Measurements from ENCODE around the gene SERP2. TPM values are rescaled to one million over a fixed set of nuclear protein-coding genes. Genes with fewer than 3 reads are reported as not detected.

The SERP2 gene
- total RNA-seq, 1 experiment from 2014 or later: not detected

DNA sequence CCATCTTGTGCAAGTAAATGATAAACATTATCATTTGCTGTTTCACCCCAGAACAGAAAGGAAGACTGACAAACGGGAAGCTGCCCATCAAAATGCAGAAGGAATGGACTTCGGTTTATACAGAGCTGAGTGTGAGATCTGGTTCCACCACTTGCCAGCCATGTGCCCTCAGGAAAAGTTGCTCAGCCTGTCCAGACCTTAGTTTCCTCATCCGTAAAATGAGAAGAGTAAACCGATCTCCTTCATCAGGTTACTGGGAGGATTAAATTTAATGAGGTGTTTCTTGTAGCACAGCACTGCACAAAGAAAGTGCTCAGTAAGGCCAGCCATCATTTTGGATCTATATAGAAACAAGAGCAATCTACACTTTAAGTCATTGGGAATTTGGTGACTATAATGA, 36.7 kb upstream of the SERP2 start:
- H3K27ac ChIP-seq (ENCODE audit: low read depth, low read length): no peak overlapping the region
- H3K36me3 ChIP-seq (ENCODE audit: control insufficient read depth in 1 of 2, insufficient read depth in 2 of 2, low read length in 2 of 2): no peaks in the 10 kb centered on the region
- intact Hi-C loops (cut with micrococcal nuclease): no loop called here
- H3K4me2 ChIP-seq (ENCODE audit: low read length): no peak overlapping the region
- peaks cover under 1 to 10% of the 10 kb centered on the region in 2 experiments; a peak in 3 of 4 replicates for H3K4me1 ChIP-seq (ENCODE audit: control insufficient read depth in 1 of 2, insufficient read depth in 2 of 2, low read length in 2 of 2)
- RAD21 ChIA-PET (ENCODE audit: low non-redundant PET in 1 of 2, low total read pairs in 2 of 2, uncharacterized antibody in 2 of 2, unreplicated experiment in 2 of 2): no interaction called here
- H4K20me1 ChIP-seq (ENCODE audit: insufficient read depth): no peaks in the 10 kb centered on the region
- BruUV-seq (replicated peaks): no TSS peak
- ATAC-seq (no peak), DNase-seq (ENCODE audit: low read depth, low spot score) (no peak)
- H3K27me3 ChIP-seq (ENCODE audit: insufficient read depth, low read length): no peaks in the 10 kb centered on the region
- H3K9me2 ChIP-seq (ENCODE audit: insufficient read depth): no peaks in the 10 kb centered on the region
- H3K79me2 ChIP-seq (ENCODE audit: insufficient read depth, low read length): no peaks in the 10 kb centered on the region
- TF ChIP-seq YY1 (IDR thresholded peaks at IDR 0.05; ENCODE audit: extremely low read depth, insufficient replicate concordance, low read depth, low read length) (no peak), RAD21 (IDR thresholded peaks at IDR 0.05; ENCODE audit: low read depth) (no peak), ZNF274 (IDR thresholded peaks at IDR 0.05; ENCODE audit: low read depth, low read length) (no peak), TCF7L2 (IDR thresholded peaks at IDR 0.05; ENCODE audit: borderline replicate concordance, extremely low read depth, insufficient read depth, insufficient read length) (no peak), POLR2AphosphoS5 (IDR thresholded peaks at IDR 0.05; ENCODE audit: low read depth, low read length) (no peak)
- TF ChIP-seq, protein P1, sequence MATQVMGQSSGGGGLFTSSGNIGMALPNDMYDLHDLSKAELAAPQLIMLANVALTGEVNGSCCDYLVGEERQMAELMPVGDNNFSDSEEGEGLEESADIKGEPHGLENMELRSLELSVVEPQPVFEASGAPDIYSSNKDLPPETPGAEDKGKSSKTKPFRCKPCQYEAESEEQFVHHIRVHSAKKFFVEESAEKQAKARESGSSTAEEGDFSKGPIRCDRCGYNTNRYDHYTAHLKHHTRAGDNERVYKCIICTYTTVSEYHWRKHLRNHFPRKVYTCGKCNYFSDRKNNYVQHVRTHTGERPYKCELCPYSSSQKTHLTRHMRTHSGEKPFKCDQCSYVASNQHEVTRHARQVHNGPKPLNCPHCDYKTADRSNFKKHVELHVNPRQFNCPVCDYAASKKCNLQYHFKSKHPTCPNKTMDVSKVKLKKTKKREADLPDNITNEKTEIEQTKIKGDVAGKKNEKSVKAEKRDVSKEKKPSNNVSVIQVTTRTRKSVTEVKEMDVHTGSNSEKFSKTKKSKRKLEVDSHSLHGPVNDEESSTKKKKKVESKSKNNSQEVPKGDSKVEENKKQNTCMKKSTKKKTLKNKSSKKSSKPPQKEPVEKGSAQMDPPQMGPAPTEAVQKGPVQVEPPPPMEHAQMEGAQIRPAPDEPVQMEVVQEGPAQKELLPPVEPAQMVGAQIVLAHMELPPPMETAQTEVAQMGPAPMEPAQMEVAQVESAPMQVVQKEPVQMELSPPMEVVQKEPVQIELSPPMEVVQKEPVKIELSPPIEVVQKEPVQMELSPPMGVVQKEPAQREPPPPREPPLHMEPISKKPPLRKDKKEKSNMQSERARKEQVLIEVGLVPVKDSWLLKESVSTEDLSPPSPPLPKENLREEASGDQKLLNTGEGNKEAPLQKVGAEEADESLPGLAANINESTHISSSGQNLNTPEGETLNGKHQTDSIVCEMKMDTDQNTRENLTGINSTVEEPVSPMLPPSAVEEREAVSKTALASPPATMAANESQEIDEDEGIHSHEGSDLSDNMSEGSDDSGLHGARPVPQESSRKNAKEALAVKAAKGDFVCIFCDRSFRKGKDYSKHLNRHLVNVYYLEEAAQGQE (IDR thresholded peaks at IDR 0.05; ENCODE audit: low read depth): no peak
- TF ChIP-seq, protein P2, sequence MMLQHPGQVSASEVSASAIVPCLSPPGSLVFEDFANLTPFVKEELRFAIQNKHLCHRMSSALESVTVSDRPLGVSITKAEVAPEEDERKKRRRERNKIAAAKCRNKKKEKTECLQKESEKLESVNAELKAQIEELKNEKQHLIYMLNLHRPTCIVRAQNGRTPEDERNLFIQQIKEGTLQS (IDR thresholded peaks at IDR 0.05): no peak
- peaks cover 0 to 7% of the 10 kb centered on the region in 2 experiments; a peak in 1 of 4 replicates for H3K9me3 ChIP-seq (ENCODE audit: control insufficient read depth in 1 of 2, insufficient read depth in 1 of 2, low read depth in 1 of 2, low read length in 2 of 2)
- CTCF ChIA-PET: no interaction called here
- POLR2A ChIA-PET: no interaction called here
- H3K9ac ChIP-seq (ENCODE audit: low read length): no peak overlapping the region
- no peak overlapping the region for H2AFZ ChIP-seq (ENCODE audit: low read depth, low read length, poor library complexity, severe bottlenecking)
- H3K4me3 ChIP-seq (replicated peaks in 1 of 2; ENCODE audit: low read depth in 1 of 2, low read length in 2 of 2): no peak overlapping the region

Data from HCT116 (cell line).